OCI-LY3 (cell line): ENCODE measurements around the gene ZNF697.

Experiments
- H2AFZ ChIP-seq: fragments of 200-600, 300-600 bp; shearing (Covaris generic); 2 replicates; pipeline ENCODE4 v1.6.0; 2014; ENCODE audit warnings: antibody characterized with exemption, low read depth, low read length
- H3K27ac ChIP-seq: fragments of 200-600, 300-600 bp; sonication (generic); 2 replicates; pipeline ENCODE4 v1.5.1; 2014; ENCODE audit warnings: mild to moderate bottlenecking, low read length, moderate library complexity, mixed read lengths
- H3K27me3 ChIP-seq: fragments of 200-600, 300-600 bp; sonication (generic); 2 replicates; pipeline ENCODE4 v1.6.1; 2014; ENCODE audit warnings: low read depth, low read length, mixed read lengths
- H3K36me3 ChIP-seq: fragments of 200-600, 300-600 bp; sonication (generic); replicated peaks from 2 replicates; pipeline ENCODE3; 2014; ENCODE audit warnings: low read depth, low read length, mixed read lengths
- H3K4me1 ChIP-seq: fragments of 300-600, 200-600 bp; sonication (generic); 2 replicates; pipeline ENCODE4 v1.6.1; 2014; ENCODE audit warnings: low read length, mixed read lengths
- H3K4me2 ChIP-seq: fragments of 200-600, 300-600 bp; sonication (generic); 2 replicates; pipeline ENCODE4 v1.6.1; 2014; ENCODE audit warnings: low read length, mixed read lengths
- H3K4me3 ChIP-seq: fragments of 300-600, 200-600 bp; sonication (generic); 2 replicates; pipeline ENCODE4 v1.5.1; 2014; ENCODE audit warnings: antibody characterized with exemption, mild to moderate bottlenecking, low read length, moderate library complexity
- H3K79me2 ChIP-seq: fragments of 300-600, 200-600 bp; shearing (Covaris generic); 2 replicates; pipeline ENCODE4 v1.6.1; 2014; ENCODE audit warnings: mild to moderate bottlenecking, low read length, mixed read lengths
- H3K9ac ChIP-seq: fragments of 300-600, 200-600 bp; shearing (Covaris generic); 2 replicates; pipeline ENCODE4 v1.6.0; 2014; ENCODE audit warnings: mild to moderate bottlenecking, low read length, moderate library complexity
- H3K9me3 ChIP-seq: fragments of 200-600, 300-600 bp; shearing (Covaris generic); 2 replicates; pipeline ENCODE4 v1.6.1; 2014; ENCODE audit warnings: low read length, mixed read lengths; ENCODE audit not compliant: insufficient read depth
- H4K20me1 ChIP-seq: fragments of 200-600, 300-600 bp; sonication (generic); 2 replicates; pipeline ENCODE4 v1.6.1; 2016; ENCODE audit warnings: low read length, mixed read lengths; ENCODE audit not compliant: insufficient read depth
- EZH2phosphoT487 ChIP-seq: fragments of 200-600 bp; shearing (Covaris generic); IDR thresholded peaks from 2 replicates; pipeline ENCODE4 v1.6.1; 2018; ENCODE audit warnings: antibody characterized with exemption, mixed run types, low read depth
- TF ChIP-seq, protein P1 (sequence below): fragments of 200-600, 300-600 bp; sonication (generic); IDR thresholded peaks from 2 replicates; pipeline ENCODE4 v1.5.1; 2014; ENCODE audit warnings: antibody characterized with exemption, low read length, low read depth

The ZNF697 gene

DNA sequence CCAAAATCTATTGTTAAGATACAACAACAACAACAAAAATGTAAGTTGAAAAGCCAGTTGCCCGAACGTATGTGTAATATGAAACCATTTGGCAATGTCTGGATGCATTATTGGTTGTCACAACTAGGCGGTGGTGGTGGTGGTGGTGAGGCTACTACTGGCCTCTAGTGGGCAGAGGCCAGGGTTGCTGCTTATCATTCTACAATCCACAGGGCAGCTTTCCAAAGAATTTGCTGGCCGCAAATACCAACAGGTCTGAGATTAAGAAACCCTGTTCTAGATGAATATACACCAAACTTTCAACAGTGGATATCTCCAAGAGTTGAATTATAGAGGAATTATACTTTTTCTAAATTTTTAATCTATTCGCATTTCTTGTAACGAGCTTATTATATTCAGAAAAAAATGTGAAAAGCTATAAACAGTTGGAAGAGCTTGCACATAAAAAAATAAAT, 26.8 kb upstream of the ZNF697 start:
- H3K4me2 ChIP-seq: peak overlapping the region; percentile 54
- H3K4me3 ChIP-seq: no peak overlapping the region
- no peak overlapping the region for H3K27ac ChIP-seq

DNA sequence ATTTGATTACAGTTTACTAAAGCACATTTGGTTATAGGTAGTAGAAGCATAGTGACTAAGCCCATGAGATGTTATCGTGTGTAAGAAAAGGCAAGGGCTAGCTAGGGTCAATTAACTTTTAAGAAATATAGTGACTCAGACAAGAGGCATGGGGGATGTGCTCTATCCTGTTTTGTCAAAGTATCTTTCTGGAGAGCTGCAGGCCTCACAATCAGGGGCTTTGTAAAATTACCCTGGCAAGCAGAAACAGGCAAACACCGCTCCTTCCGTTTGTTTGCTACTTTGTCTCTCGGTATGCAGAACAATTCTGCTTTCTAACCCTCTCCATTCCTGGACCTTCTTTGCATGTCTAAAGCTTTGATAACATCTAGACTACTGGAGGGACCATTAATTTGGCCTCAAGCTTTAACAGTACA, 26.1 kb upstream of the ZNF697 start:
- TF ChIP-seq EZH2phosphoT487: no peak
- TF ChIP-seq, protein P1, sequence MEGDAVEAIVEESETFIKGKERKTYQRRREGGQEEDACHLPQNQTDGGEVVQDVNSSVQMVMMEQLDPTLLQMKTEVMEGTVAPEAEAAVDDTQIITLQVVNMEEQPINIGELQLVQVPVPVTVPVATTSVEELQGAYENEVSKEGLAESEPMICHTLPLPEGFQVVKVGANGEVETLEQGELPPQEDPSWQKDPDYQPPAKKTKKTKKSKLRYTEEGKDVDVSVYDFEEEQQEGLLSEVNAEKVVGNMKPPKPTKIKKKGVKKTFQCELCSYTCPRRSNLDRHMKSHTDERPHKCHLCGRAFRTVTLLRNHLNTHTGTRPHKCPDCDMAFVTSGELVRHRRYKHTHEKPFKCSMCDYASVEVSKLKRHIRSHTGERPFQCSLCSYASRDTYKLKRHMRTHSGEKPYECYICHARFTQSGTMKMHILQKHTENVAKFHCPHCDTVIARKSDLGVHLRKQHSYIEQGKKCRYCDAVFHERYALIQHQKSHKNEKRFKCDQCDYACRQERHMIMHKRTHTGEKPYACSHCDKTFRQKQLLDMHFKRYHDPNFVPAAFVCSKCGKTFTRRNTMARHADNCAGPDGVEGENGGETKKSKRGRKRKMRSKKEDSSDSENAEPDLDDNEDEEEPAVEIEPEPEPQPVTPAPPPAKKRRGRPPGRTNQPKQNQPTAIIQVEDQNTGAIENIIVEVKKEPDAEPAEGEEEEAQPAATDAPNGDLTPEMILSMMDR: no peak
- Histone ChIP-seq H4K20me1 (no peaks in the 10 kb centered on the region), H3K4me1 (peaks cover 11% of the 10 kb centered on the region; the same call in 1 of the 2 replicates), H3K4me2 (no peak overlapping the region), H3K9ac (no peak overlapping the region), H3K27me3 (peaks cover 56% of the 10 kb centered on the region), H3K36me3 (no peaks in the 10 kb centered on the region), H3K9me3 (no peaks in the 10 kb centered on the region), H2AFZ (no peak overlapping the region), H3K4me3 (no peak overlapping the region), H3K27ac (no peak overlapping the region), H3K79me2 (no peaks in the 10 kb centered on the region)

More for the DNA sequence above, 26.8 kb upstream of the ZNF697 start:
- Histone ChIP-seq H3K36me3 (no peaks in the 10 kb centered on the region), H3K4me1 (peaks cover 11% of the 10 kb centered on the region; the same call in 1 of the 2 replicates), H4K20me1 (no peaks in the 10 kb centered on the region), H2AFZ (no peak overlapping the region), H3K79me2 (no peaks in the 10 kb centered on the region), H3K9me3 (no peaks in the 10 kb centered on the region), H3K27me3 (peaks cover 49% of the 10 kb centered on the region), H3K9ac (no peak overlapping the region)
- no peak for TF ChIP-seq EZH2phosphoT487
- TF ChIP-seq, protein P1: peak; percentile 67

DNA sequence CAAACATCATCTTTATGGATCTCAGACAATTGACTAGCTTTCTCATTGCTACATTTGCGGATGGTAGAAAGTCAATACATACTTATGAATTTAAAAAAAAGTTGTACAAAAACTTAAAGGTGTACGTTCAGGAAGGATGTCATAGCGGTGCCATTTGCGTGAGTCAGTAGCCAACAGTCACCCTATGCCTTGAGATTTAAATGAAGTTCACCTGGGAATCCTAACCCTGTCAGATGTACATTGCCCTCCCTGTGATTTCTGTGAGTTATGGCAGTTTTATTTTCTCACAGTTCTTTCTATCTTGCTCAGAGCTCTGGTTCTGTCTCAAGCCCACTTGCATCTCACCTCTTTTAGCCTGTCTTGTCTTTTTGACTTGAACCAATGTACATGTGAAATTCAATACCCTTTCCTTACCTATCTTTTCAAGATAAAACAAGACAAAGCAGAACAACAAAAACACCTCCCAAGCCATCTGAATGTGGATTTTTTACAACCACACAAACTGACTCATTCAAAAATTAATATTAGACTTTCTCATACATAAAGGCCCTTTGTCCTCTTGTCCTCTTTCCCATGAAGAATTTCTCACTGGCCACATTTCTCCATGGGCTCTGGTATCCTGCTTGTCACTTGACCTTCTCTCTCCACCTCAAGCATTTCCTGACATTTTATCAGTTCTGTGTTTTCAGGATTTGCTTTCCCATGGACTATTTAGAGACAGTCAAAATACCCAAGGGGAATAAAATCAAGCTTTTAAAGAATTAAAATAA, 25.3 kb upstream of the ZNF697 start:
- H3K27ac ChIP-seq: no peak overlapping the region
- H3K27me3 ChIP-seq: peaks cover 51% of the 10 kb centered on the region
- H3K4me3 ChIP-seq: no peak overlapping the region
- no peaks in the 10 kb centered on the region for H3K36me3 ChIP-seq
- H3K4me2 ChIP-seq: no peak overlapping the region
- TF ChIP-seq, protein P1: no peak
- TF ChIP-seq EZH2phosphoT487: no peak
- no peak overlapping the region for H2AFZ ChIP-seq
- H3K79me2 ChIP-seq: no peaks in the 10 kb centered on the region
- no peaks in the 10 kb centered on the region for H4K20me1 ChIP-seq
- H3K9me3 ChIP-seq: no peaks in the 10 kb centered on the region
- H3K4me1 ChIP-seq: peaks cover 11% of the 10 kb centered on the region; the same call in 1 of the 2 replicates
- no peak overlapping the region for H3K9ac ChIP-seq

DNA sequence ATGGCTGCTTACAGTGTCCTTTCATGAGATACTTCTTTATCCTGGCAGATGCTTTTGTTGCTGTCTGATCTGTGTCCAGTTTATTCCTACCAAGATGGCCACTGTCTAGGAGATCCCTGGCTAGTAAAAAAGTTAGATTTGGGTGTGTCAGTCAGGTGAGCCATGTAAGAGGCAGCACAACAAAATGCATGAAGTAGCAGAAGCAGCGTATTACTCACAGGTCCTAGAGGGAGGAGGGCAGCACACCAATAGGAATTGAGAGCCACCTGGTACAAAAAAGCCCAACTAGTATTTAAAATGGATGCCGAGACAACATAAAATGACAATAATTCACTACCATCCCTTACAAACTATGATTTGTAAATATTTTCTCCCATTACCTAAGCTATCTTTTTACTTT, 22.8 kb upstream of the ZNF697 start:
- no peaks in the 10 kb centered on the region for H3K36me3 ChIP-seq
- H3K9ac ChIP-seq: no peak overlapping the region
- no peaks in the 10 kb centered on the region for H3K9me3 ChIP-seq
- no peak overlapping the region for H3K4me3 ChIP-seq
- no peaks in the 10 kb centered on the region for H3K79me2 ChIP-seq
- peaks cover 10% of the 10 kb centered on the region; the same call in 1 of the 2 replicates for H3K4me1 ChIP-seq
- no peak for TF ChIP-seq EZH2phosphoT487
- TF ChIP-seq, protein P1: no peak
- H3K27me3 ChIP-seq: peaks cover 62% of the 10 kb centered on the region
- no peak overlapping the region for H2AFZ ChIP-seq
- H3K4me2 ChIP-seq: no peak overlapping the region
- no peak overlapping the region for H3K27ac ChIP-seq
- H4K20me1 ChIP-seq: no peaks in the 10 kb centered on the region
